Endodermal cell (in vitro differentiated cells): ENCODE results near the gene REXO1. TPM values are rescaled to one million over a fixed set of nuclear protein-coding genes. Genes with fewer than 3 reads are reported as not detected.

Source experiments
- DNase-seq: peaks from one replicate; pipeline ENCODE4 v3.0.0-alpha.2; 2017
- H3K27ac ChIP-seq: 2 replicates; pipeline ENCODE4 v1.5.1; 2013; ENCODE audit warnings: mild to moderate bottlenecking, low read depth, low read length, moderate library complexity
- H3K27me3 ChIP-seq: 2 replicates; pipeline ENCODE4 v1.6.1; 2013; ENCODE audit warnings: mild to moderate bottlenecking, low read length, moderate library complexity; ENCODE audit not compliant: insufficient read depth, control insufficient read depth, poor library complexity, severe bottlenecking
- H3K36me3 ChIP-seq: 2 replicates; pipeline ENCODE4 v1.7.0; 2013; ENCODE audit warnings: mild to moderate bottlenecking, low read length, moderate library complexity; ENCODE audit not compliant: control insufficient read depth, insufficient read depth
- H3K4me1 ChIP-seq: one replicate; pipeline ENCODE4 v1.7.0; 2013; ENCODE audit warnings: low read length; ENCODE audit not compliant: control insufficient read depth, insufficient read depth
- H3K4me3 ChIP-seq: 2 replicates; pipeline ENCODE4 v1.5.1; 2013; ENCODE audit warnings: mild to moderate bottlenecking, low read length, moderate library complexity
- H3K9ac ChIP-seq: 2 replicates; pipeline ENCODE4 v1.6.1; 2013; ENCODE audit warnings: mild to moderate bottlenecking, low read length, moderate library complexity; ENCODE audit not compliant: poor library complexity, severe bottlenecking; ENCODE audit errors: extremely low read depth
- H3K9me3 ChIP-seq: 2 replicates; pipeline ENCODE4 v1.6.1; 2013; ENCODE audit warnings: mild to moderate bottlenecking, low read length, moderate library complexity; ENCODE audit not compliant: control insufficient read depth
- H3K27ac Mint-ChIP-seq: 2 replicates; pipeline ENCODE4 v1.8.0; 2020; ENCODE audit warnings: mixed read lengths
- H3K27me3 Mint-ChIP-seq: 2 replicates; pipeline ENCODE4 v1.8.0; 2021; ENCODE audit warnings: mild to moderate bottlenecking, mixed read lengths; ENCODE audit not compliant: insufficient read depth
- H3K36me3 Mint-ChIP-seq: 2 replicates; pipeline ENCODE4 v1.8.0; 2020; ENCODE audit warnings: low read depth, mixed read lengths
- H3K4me1 Mint-ChIP-seq: 2 replicates; pipeline ENCODE4 v1.8.0; 2020; ENCODE audit warnings: mixed read lengths
- H3K4me3 Mint-ChIP-seq: 2 replicates; pipeline ENCODE4 v1.8.0; 2020; ENCODE audit warnings: mild to moderate bottlenecking, moderate library complexity, mixed read lengths
- H3K9me3 Mint-ChIP-seq: 2 replicates; pipeline ENCODE4 v1.8.0; 2020; ENCODE audit warnings: mild to moderate bottlenecking, mixed read lengths
- CTCF ChIP-seq: fragments of 200-600 bp; sonication (generic); conservative IDR thresholded peaks from 2 replicates; pipeline ENCODE4 v1.5.0; 2021; ENCODE audit warnings: antibody characterized with exemption, mild to moderate bottlenecking
- WGBS, 2 experiments: methylation state at CpG; one replicate each; pipeline versions ENCODE4 v1.1.5 to v1.1.7; 2013; ENCODE audit warnings: missing lambda C conversion rate in 2 of 2, mixed read lengths in 1 of 2; ENCODE audit not compliant: insufficient coverage in 1 of 2, insufficient read length in 1 of 2; 5-methylcytosine and 5-hydroxymethylcytosine counted together
- total RNA-seq, 2 donors: library from RNA; stranded (reverse); fragmentation: NEBNext Ultra II Directional in 1 of 2; extraction: Animal tissue kit (Norgen Biotek cat#: 25700) in 1 of 2; gene quantifications; 2 replicates in 1 of 2; 3 replicates in 1 of 2; pipeline ENCODE4 v1.2.1, GENCODE V29; 2021

REXO1 gene
- total RNA-seq, 2 donors from 2014 or later: 51.6 to 56.4 TPM

- H3K36me3 ChIP-seq: peaks cover 6% of the 10 kb centered on the region
- H3K27ac ChIP-seq: no peak overlapping the region
- H3K9me3 ChIP-seq: no peaks in the 10 kb centered on the region
- no peaks in the 10 kb centered on the region for H3K27me3 ChIP-seq
- peak; percentile 66 for DNase-seq
- H3K36me3 Mint-ChIP-seq: peaks cover 8% of the 10 kb centered on the region
- no peaks in the 10 kb centered on the region for H3K9me3 Mint-ChIP-seq
- H3K27ac Mint-ChIP-seq: peak overlapping the region; percentile 58
- H3K4me3 Mint-ChIP-seq: no peak overlapping the region
- peak; percentile 66 for TF ChIP-seq CTCF
- 95% methylated on average over 31 of the region's 31 CpGs for WGBS, 2 experiments
- peaks cover 10% of the 10 kb centered on the region for H3K4me1 ChIP-seq
- H3K9ac ChIP-seq: no peak overlapping the region
- H3K4me3 ChIP-seq: no peak overlapping the region
- H3K4me1 Mint-ChIP-seq: peaks cover 22% of the 10 kb centered on the region
- H3K27me3 Mint-ChIP-seq: no peaks in the 10 kb centered on the region
Measured at GRCh38 chr19:1850809-1851653, 2.7 kb upstream of the REXO1 start.

GRCh38 chr19:1849886-1850398, 1.7 kb upstream of the REXO1 start:
- H3K4me3 Mint-ChIP-seq: no peak overlapping the region
- H3K9me3 ChIP-seq: no peaks in the 10 kb centered on the region
- peaks cover 20% of the 10 kb centered on the region for H3K4me1 Mint-ChIP-seq
- no peak overlapping the region for H3K9ac ChIP-seq
- H3K27ac Mint-ChIP-seq: no peak overlapping the region
- TF ChIP-seq CTCF: no peak
- DNase-seq: no peak
- no peaks in the 10 kb centered on the region for H3K27me3 Mint-ChIP-seq
- H3K27me3 ChIP-seq: no peaks in the 10 kb centered on the region
- H3K36me3 ChIP-seq: peaks cover 7% of the 10 kb centered on the region
- WGBS, 2 experiments: 88 to 89% methylated on average over 9 to 10 of the region's 10 CpGs
- H3K4me1 ChIP-seq: peaks cover 5% of the 10 kb centered on the region
- H3K36me3 Mint-ChIP-seq: peaks cover 8% of the 10 kb centered on the region
- no peaks in the 10 kb centered on the region for H3K9me3 Mint-ChIP-seq
- H3K27ac ChIP-seq: no peak overlapping the region
- no peak overlapping the region for H3K4me3 ChIP-seq

- H3K27me3 ChIP-seq: no peaks in the 10 kb centered on the region
- H3K4me1 ChIP-seq: peaks cover 3% of the 10 kb centered on the region
- DNase-seq: no peak
- Mint-ChIP-seq H3K27ac (peak overlapping the region; percentile 92), H3K9me3 (no peaks in the 10 kb centered on the region), H3K4me1 (peaks cover 15% of the 10 kb centered on the region), H3K36me3 (peaks cover 8% of the 10 kb centered on the region), H3K4me3 (no peak overlapping the region), H3K27me3 (no peaks in the 10 kb centered on the region)
- no peak overlapping the region for H3K27ac ChIP-seq
- no peaks in the 10 kb centered on the region for H3K9me3 ChIP-seq
- WGBS, 2 experiments: 74 to 98% methylated on average over 3 to 5 of the region's 5 CpGs
- peaks cover 7% of the 10 kb centered on the region for H3K36me3 ChIP-seq
- H3K9ac ChIP-seq: no peak overlapping the region
- no peak for TF ChIP-seq CTCF
- H3K4me3 ChIP-seq: no peak overlapping the region
Measured at GRCh38 chr19:1849132-1849474, 820 bp upstream of the REXO1 start.
